Measurements from ENCODE around the gene TRPC6. TPM values are rescaled to one million over a fixed set of nuclear protein-coding genes. Genes with fewer than 3 reads are reported as not detected.

TRPC6 gene
- total RNA-seq, 1 donor from 2014 or later = 0.22 TPM

- intact Hi-C loops (cut with micrococcal nuclease) = no loop called here
- no peak for DNase-seq
- Histone ChIP-seq H3K4me3 (no peak overlapping the region), H3K4me1 (no peaks in the 10 kb centered on the region), H3K9me3 (replicated peaks) (no peaks in the 10 kb centered on the region), H3K27me3 (ENCODE audit: low read depth) (no peaks in the 10 kb centered on the region), H3K36me3 (no peaks in the 10 kb centered on the region), H3K27ac (replicated peaks) (no peak overlapping the region)
- TF ChIP-seq, protein P1, sequence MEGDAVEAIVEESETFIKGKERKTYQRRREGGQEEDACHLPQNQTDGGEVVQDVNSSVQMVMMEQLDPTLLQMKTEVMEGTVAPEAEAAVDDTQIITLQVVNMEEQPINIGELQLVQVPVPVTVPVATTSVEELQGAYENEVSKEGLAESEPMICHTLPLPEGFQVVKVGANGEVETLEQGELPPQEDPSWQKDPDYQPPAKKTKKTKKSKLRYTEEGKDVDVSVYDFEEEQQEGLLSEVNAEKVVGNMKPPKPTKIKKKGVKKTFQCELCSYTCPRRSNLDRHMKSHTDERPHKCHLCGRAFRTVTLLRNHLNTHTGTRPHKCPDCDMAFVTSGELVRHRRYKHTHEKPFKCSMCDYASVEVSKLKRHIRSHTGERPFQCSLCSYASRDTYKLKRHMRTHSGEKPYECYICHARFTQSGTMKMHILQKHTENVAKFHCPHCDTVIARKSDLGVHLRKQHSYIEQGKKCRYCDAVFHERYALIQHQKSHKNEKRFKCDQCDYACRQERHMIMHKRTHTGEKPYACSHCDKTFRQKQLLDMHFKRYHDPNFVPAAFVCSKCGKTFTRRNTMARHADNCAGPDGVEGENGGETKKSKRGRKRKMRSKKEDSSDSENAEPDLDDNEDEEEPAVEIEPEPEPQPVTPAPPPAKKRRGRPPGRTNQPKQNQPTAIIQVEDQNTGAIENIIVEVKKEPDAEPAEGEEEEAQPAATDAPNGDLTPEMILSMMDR (IDR thresholded peaks at IDR 0.05; ENCODE audit: borderline replicate concordance) = no peak
These were observed 17.1 kb upstream of the TRPC6 start for GRCh38 chr11:101600924-101601323.

- Histone ChIP-seq H3K4me1 (peaks cover 12% of the 10 kb centered on the region), H3K4me3 (no peak overlapping the region), H3K27me3 (ENCODE audit: low read depth) (peaks cover 47% of the 10 kb centered on the region), H3K27ac (replicated peaks) (no peak overlapping the region), H3K36me3 (no peaks in the 10 kb centered on the region), H3K9me3 (replicated peaks) (no peaks in the 10 kb centered on the region)
- DNase-seq = no peak
- TF ChIP-seq, protein P1 (IDR thresholded peaks at IDR 0.05; ENCODE audit: borderline replicate concordance) = no peak
- intact Hi-C loops (cut with micrococcal nuclease) = no loop called here
These were observed 3.2 kb upstream of the TRPC6 start for GRCh38 chr11:101586965-101587364.

DNA sequence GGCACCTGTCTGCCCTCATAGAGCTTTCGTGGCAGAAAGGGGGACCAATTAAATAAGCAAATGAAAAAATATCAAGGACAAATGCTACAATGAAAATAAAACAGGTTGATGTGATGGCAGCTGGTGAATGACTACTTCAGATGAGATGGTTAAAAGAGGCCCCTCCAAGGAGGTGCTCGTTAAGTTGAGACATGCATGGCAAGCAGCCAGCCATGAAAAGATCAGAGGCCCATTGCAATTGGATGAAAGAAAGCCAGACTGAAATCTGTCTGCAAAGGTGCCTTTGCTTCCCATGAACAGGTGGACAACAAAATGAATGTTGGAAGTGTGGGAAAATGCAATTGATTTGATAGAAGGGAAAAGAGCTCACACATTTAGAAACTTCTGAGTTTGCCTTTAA lies 848 bp upstream of the TRPC6 start:
- peaks cover 58% of the 10 kb centered on the region for H3K27me3 ChIP-seq (ENCODE audit: low read depth)

GRCh38 chr11:101584129-101584515 lies 315 bp upstream of the TRPC6 start:
- Histone ChIP-seq H3K27ac (replicated peaks) (peak overlapping the region; percentile 56), H3K36me3 (no peaks in the 10 kb centered on the region), H3K9me3 (replicated peaks) (peaks cover 10% of the 10 kb centered on the region), H3K4me1 (peaks cover 12% of the 10 kb centered on the region), H3K27me3 (ENCODE audit: low read depth) (peaks cover 58% of the 10 kb centered on the region), H3K4me3 (peak overlapping the region; percentile 68)
- no peak for DNase-seq
- intact Hi-C loops (cut with micrococcal nuclease) = no loop called here
- TF ChIP-seq, protein P1 (IDR thresholded peaks at IDR 0.05; ENCODE audit: borderline replicate concordance) = no peak

More for the DNA sequence above, 848 bp upstream of the TRPC6 start:
- no peak overlapping the region for H3K4me3 ChIP-seq
- TF ChIP-seq, protein P1 (IDR thresholded peaks at IDR 0.05; ENCODE audit: borderline replicate concordance) = no peak
- H3K36me3 ChIP-seq = no peaks in the 10 kb centered on the region
- no peak for DNase-seq
- peaks cover 4% of the 10 kb centered on the region for H3K9me3 ChIP-seq (replicated peaks)
- intact Hi-C loops (cut with micrococcal nuclease) = no loop called here
- H3K4me1 ChIP-seq = peaks cover 12% of the 10 kb centered on the region
- H3K27ac ChIP-seq (replicated peaks) = no peak overlapping the region

DNA sequence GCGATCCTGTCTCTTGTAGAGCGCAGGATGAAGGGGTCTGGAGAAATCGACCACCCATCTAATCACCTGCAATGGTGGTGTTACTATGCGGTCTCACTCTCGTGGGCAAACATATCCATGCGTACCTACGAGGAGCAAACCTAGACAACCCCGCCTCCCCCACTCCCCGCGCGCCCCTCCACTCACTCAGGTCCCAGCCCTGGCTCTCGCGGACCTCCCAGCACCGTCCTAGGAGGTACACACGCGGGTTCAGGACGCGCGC lies 887 bp downstream of the TRPC6 start:
- TF ChIP-seq, protein P1 (IDR thresholded peaks at IDR 0.05; ENCODE audit: borderline replicate concordance) = no peak
- Histone ChIP-seq H3K27ac (replicated peaks) (peak overlapping the region; percentile 56), H3K9me3 (replicated peaks) (peaks cover 16% of the 10 kb centered on the region), H3K36me3 (no peaks in the 10 kb centered on the region), H3K27me3 (ENCODE audit: low read depth) (peaks cover 58% of the 10 kb centered on the region), H3K4me3 (peak overlapping the region; percentile 68), H3K4me1 (peaks cover 12% of the 10 kb centered on the region)
- intact Hi-C loops (cut with micrococcal nuclease) = no loop called here
- DNase-seq = no peak
